Transverse colon (tissue), 4 donors: ENCODE results near the gene ANKLE2.

Experiments used
- CTCF ChIP-seq, 5 experiments: fragments of 200-600 bp in 3 of 5; fragments of 450-650 bp in 2 of 5; sonication (generic) in 3 of 5; IDR thresholded peaks; 1 replicate in 2 of 5; 2 replicates in 3 of 5; pipeline ENCODE4 v1.5.1; 2016 to 2017; ENCODE audit warnings: antibody characterized with exemption in 5 of 5, inconsistent platforms in 3 of 5, mild to moderate bottlenecking in 2 of 5, moderate library complexity in 1 of 5
- EP300 ChIP-seq: sonication (generic); formaldehyde crosslinking; IDR thresholded peaks from one replicate; pipeline ENCODE4 v1.6.1; 2017; ENCODE audit warnings: antibody characterized with exemption, low read depth
- POLR2A ChIP-seq: fragments of 450-650 bp; IDR thresholded peaks from one replicate; pipeline ENCODE4 v1.6.1; 2016; ENCODE audit warnings: antibody characterized with exemption, mild to moderate bottlenecking, moderate library complexity
- POLR2AphosphoS5 ChIP-seq, 3 donors: sonication (generic); formaldehyde crosslinking; IDR thresholded peaks; one replicate each; pipeline ENCODE4 v1.6.1; 2016; ENCODE audit warnings: antibody characterized with exemption in 3 of 3

GRCh38 chr12:132736378-132736777, 25.3 kb downstream of the ANKLE2 start:
- TF ChIP-seq POLR2AphosphoS5 (IDR thresholded peaks at IDR 0.05) (no peak), CTCF (IDR thresholded peaks at IDR 0.05) (no peak), EP300 (no peak), POLR2A (no peak)
